GM21526 (cell line): ENCODE results near the gene DACT2.
"Not testable (repeated sequence)": the region's sequence is repeated elsewhere in the genome, so short reads cannot be mapped to it uniquely, and the experiment has no call there.

Experiments
- ATAC-seq: cut with Tn5 transposase; IDR thresholded peaks from one replicate; pipeline ENCODE4 v1.9.1; 2021; ENCODE audit warnings: moderate library complexity; ENCODE audit not compliant: unreplicated experiment, low FRiP score

Gene DACT2

GRCh38 chr6:168269455-168270243 is 49.9 kb downstream of the DACT2 start:
- no peak for ATAC-seq

GRCh38 chr6:168268755-168269154 is 50.8 kb downstream of the DACT2 start:
- no peak for ATAC-seq

- not testable (repeated sequence) for ATAC-seq
Measured at GRCh38 chr6:168267779-168268178, 51.8 kb downstream of the DACT2 start.

GRCh38 chr6:168265827-168266815 is 53.5 kb downstream of the DACT2 start:
- no peak for ATAC-seq

GRCh38 chr6:168265394-168265793 is 54.2 kb downstream of the DACT2 start:
- ATAC-seq, result no peak

GRCh38 chr6:168264593-168265335 is 54.8 kb downstream of the DACT2 start:
- ATAC-seq, result no peak

- no peak for ATAC-seq
Measured at GRCh38 chr6:168263351-168263905, 56.1 kb downstream of the DACT2 start.

GRCh38 chr6:168261234-168261633 is 58.3 kb downstream of the DACT2 start:
- no peak for ATAC-seq

- no peak for ATAC-seq
Measured at GRCh38 chr6:168260420-168260987, 59.1 kb downstream of the DACT2 start.

- ATAC-seq, result no peak
Measured at GRCh38 chr6:168258795-168259194, 60.8 kb downstream of the DACT2 start.

- no peak for ATAC-seq
Measured at GRCh38 chr6:168256940-168257339, 62.6 kb downstream of the DACT2 start.
